Cardiac fibroblast (primary cell): Measurements from ENCODE around the gene HAND2.
A peak's percentile ranks its signal among the peaks of the same experiment; 100 is the strongest.

Experiments
- DNase-seq, 2 donors: peaks; one replicate each; pipeline versions ENCODE4 v3.0.0 to v3.0.0-alpha.2; 2010; ENCODE audit warnings: low read depth in 2 of 2
- H3K4me3 ChIP-seq, 2 donors: replicated peaks in 1 of 2; 1 replicate in 1 of 2; 2 replicates in 1 of 2; pipeline ENCODE4 v1.5.1; 2011; ENCODE audit warnings: low read depth in 2 of 2, low read length in 2 of 2, mild to moderate bottlenecking in 2 of 2, moderate library complexity in 1 of 2
- TF ChIP-seq, protein P1 (sequence below): IDR thresholded peaks from one replicate; pipeline ENCODE4 v1.5.1; 2011; ENCODE audit warnings: low read depth, mild to moderate bottlenecking, low read length, inconsistent platforms

HAND2 gene

DNA sequence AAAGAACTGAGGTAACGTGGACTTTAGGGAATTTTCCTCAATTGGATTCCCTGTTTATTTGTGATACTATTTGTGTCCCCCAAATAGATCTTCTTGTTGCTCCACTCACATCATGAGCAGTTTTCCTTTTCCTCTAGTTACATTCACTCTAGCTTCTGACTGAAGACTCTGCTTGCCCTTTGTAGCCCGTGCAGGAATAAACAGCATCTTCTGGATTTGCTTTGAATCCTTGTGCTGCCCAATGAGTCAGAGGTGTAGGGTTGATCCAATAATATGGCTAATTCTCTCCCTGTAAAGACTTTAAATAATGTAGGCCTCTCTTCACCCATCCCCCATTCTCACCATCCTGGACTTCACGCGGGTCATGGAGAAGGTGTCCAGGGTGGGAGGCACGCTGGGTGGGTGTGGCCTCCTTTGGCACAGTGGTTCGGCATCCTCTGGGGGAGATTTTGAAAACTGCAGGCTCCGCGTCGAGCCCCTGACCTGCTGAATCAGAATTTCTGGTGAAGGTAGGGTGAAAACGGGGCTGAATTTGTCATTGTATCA, 9.0 kb downstream of the HAND2 start:
- H3K4me3 ChIP-seq, result no peak overlapping the region
- TF ChIP-seq, protein P1, sequence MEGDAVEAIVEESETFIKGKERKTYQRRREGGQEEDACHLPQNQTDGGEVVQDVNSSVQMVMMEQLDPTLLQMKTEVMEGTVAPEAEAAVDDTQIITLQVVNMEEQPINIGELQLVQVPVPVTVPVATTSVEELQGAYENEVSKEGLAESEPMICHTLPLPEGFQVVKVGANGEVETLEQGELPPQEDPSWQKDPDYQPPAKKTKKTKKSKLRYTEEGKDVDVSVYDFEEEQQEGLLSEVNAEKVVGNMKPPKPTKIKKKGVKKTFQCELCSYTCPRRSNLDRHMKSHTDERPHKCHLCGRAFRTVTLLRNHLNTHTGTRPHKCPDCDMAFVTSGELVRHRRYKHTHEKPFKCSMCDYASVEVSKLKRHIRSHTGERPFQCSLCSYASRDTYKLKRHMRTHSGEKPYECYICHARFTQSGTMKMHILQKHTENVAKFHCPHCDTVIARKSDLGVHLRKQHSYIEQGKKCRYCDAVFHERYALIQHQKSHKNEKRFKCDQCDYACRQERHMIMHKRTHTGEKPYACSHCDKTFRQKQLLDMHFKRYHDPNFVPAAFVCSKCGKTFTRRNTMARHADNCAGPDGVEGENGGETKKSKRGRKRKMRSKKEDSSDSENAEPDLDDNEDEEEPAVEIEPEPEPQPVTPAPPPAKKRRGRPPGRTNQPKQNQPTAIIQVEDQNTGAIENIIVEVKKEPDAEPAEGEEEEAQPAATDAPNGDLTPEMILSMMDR, result no peak
- peak in 1 of 2 donors; percentile 33 for DNase-seq

DNA sequence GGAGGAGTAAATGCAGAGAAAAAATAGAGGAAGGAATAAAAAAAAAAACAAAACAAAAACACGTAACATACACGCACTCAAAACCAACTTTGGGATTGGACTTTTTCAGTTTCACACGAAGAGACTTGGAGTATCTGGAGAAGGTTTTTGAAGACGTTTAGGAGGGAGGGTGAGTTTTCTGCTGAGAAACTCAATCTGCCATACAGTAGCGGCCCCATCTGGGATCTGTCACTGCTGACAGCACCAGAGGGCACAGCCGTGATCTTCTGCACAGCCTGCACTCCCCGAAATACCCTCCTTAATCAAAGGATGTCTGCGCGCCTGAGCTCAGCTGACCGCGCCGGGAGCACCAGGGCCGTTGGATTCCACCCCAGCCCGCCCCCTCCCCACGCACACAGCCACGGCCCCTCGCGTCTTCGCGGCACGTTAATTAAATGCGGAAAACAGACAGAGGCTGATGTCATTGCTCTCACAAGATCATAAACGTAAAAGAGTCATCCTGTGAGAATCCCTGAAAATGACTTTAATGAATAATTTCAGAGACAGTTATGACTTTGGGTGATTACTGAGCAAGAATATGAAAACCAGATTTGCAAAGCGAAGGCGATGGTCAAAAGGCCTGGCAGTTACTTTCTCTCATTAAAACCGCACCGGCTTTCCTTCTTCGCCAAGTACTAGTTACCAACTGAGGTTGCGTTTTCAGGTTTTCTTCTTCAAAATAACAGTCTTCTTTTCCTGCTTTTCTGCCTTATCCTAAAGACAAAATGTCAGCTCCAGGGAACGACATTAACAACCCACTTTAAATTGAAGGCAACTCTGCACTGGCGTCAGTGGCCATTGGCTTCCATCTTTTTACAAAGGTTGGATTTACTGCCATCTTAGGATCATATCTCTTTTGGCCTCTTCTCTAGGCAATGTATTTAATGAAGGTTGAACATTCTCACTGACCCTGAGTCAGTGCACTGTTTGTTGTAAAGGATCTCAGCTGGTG, 10.6 kb downstream of the HAND2 start:
- TF ChIP-seq, protein P1, result no peak
- peak overlapping the region in 1 of 2 donors; percentile 26 for H3K4me3 ChIP-seq
- DNase-seq, result peak in 1 of 2 donors; percentile 74

DNA sequence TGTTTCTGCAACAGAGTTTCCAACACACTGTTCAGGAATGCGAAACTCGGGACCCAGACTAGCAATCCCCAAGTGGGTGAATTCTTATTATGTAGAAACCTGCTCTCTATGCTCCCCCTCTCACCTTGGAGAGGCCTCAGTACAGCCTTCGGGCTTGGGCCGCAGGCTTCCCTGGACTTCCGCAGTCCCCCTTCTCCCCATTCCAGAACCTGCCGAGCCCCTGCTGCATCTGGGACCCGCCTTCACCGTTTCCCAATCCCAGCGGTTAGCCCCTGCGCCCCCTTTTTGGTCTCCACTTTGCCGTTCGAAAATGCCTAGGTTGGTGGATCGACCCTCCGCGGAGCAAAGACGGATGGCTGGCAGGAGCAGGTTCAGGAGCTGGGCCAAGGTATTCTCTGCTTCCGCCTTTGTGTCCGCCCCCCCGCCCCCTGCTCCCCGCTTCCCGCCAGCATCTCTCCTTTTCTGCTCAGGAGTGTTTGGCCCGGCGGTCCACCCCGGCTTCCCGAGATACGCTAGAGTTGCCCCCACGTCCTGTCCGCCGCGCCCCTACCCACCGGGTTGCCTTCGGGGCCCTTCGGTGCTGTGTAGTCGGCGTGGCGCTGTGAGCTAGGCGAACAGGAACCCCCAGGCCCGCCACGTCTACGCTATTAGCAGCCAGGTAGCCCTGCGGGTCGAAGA, 11.5 kb downstream of the HAND2 start:
- TF ChIP-seq, protein P1, result no peak
- DNase-seq, result peak; percentile 59 to 64
- H3K4me3 ChIP-seq, result peak overlapping the region in 1 of 2 donors; percentile 26

DNA sequence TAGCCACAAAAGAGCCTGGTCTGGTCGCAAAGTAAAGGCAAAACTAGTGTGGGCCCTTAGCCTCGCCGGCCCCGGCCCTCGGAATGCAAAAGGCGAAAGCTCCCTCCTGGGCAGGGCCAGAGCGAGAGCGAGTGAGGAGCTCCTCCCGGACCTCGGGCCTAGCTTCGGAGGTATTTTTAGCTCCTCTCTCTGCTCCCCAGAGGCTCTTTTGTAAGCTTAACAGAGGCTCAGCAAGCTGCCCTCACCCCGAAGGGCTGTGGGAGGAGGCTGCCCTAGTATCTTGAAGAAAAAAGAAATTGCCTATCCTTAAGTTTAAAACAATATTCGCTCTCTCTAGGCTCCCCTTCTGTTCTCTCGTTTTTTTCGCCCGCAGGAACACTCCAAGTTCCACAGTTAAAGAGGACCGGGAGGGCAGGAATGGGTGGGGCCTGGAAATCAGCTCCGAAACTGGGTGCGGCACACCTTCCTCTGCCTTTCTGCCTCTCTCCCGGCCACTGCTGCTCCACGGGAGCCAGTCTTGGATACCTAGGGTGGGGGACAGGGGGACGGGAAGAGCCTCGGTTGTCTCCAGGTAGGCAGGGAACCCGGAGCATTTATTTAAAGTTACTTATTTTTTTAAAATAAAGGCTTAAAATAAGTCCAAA, 12.1 kb downstream of the HAND2 start:
- TF ChIP-seq, protein P1, result no peak
- H3K4me3 ChIP-seq, result peak overlapping the region in 1 of 2 donors; percentile 11
- DNase-seq, result peak; percentile 52 to 82

DNA sequence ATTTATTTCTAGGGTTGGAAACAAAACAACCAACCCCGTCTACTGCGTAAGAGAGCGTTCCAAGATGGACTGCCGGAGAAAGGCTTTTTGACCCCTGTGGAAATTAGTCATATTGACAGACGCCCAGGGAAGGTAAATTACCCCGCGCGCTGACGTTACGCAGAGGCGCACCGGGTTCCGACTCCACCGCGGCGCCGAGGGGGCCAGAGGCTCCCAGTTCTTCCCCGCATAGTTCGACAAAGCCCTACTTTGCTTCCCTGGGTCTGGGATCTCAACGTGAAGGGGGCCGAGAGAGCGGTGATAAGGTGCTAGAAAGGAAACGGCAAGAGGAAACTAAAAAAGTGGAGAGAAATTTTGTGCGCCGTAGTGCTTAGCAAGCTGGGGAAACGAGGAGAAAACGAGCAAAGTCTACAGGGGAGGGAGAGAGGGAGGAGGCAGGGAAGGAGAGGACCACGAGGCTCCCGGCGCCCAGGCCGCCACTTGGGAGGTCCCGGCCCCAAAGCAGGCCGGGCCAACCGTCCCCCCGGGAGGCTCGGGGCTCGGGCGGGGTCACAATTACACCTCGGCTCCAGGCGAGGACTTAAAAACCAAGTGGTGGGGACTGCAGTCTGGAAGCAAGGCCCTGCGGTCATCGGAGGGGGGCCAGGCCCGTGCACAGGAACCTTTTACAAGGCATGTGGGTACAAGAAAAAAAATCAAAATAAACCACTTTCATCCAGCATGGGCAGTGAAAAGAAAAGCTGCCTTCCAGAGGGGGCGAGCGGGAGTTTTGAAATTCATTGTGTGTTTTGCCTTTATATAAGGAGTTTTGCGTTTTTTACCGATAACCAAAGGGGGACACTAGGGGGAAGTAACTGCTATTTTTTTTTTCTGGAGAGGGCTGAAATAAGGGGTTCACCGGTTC, 13.2 kb downstream of the HAND2 start:
- H3K4me3 ChIP-seq, result peak overlapping the region in 1 of 2 donors; percentile 13

More for the DNA sequence above, 13.2 kb downstream of the HAND2 start:
- DNase-seq, result peak in 1 of 2 donors; percentile 69
- TF ChIP-seq, protein P1, result no peak
